Activated CD8-positive, alpha-beta memory T cell treated with anti-CD3 and anti-CD28 coated beads, Interleukin-2, amount 10 ng/mL, durations not matched to agents 7 days and 5 days (primary cell): Measurements from ENCODE around the gene AMBN. TPM values are rescaled to one million over a fixed set of nuclear protein-coding genes. Genes with fewer than 3 reads are reported as not detected.
A peak's percentile ranks its signal among the peaks of the same experiment; 100 is the strongest.
"Not testable (repeated sequence)": the region's sequence is repeated elsewhere in the genome, so short reads cannot be mapped to it uniquely, and the experiment has no call there.

Source experiments
- ATAC-seq: fragments of 150-1000 bp; cut with Tn5 transposase; one replicate; pipeline ENCODE4 v1.10.0; 2021; ENCODE audit warnings: moderate library complexity
- CTCF ChIA-PET: fragments of 350-600 bp; sonication (Branson Sonifier 250); formaldehyde crosslinking; loops from one replicate; lab custom pipeline; 2021; ENCODE audit warnings: antibody characterized with exemption; lab: Charles Lee
- DNase-seq: peaks from one replicate; pipeline ENCODE4 v3.0.0-alpha.2; 2020
- H3K27ac Mint-ChIP-seq: one replicate; pipeline ENCODE4 v1.8.0; 2021; ENCODE audit warnings: mild to moderate bottlenecking, mixed read lengths
- H3K27me3 Mint-ChIP-seq: one replicate; pipeline ENCODE4 v1.8.0; 2021; ENCODE audit warnings: mixed read lengths
- H3K36me3 Mint-ChIP-seq: one replicate; pipeline ENCODE4 v1.8.0; 2021; ENCODE audit warnings: mild to moderate bottlenecking, mixed read lengths
- H3K4me1 Mint-ChIP-seq: one replicate; pipeline ENCODE4 v1.8.0; 2021; ENCODE audit warnings: mixed read lengths
- H3K4me3 Mint-ChIP-seq: one replicate; pipeline ENCODE4 v1.8.0; 2021; ENCODE audit warnings: mild to moderate bottlenecking, moderate library complexity, mixed read lengths
- H3K9me3 Mint-ChIP-seq: one replicate; pipeline ENCODE4 v1.8.0; 2022; ENCODE audit warnings: low read depth, mixed read lengths
- total RNA-seq, 2 experiments: library from RNA; stranded (reverse); gene quantifications; one replicate each; pipeline ENCODE4 v1.2.3, GENCODE V29; 2021

AMBN gene
- total RNA-seq, 2 experiments from 2014 or later = not detected

DNA sequence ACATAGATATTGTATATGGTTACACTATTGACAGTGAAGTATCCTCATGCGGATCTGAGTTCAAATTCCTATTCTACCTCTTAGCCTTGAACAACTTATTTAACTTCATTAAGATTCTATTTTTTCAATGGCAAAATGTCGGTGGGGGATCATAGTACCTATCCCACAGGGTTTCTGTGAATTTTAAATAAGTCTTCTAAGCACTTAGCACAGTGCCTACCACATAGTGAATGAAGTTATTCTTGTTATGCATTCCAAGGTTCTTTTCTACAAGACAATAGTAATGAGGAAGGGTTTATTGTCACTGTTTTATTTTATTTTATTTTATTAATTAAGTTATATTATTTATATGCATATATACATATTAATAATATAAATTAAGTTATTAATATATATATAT, 27.7 kb downstream of the AMBN start:
- Mint-ChIP-seq H3K4me3 (no peak overlapping the region), H3K4me1 (no peaks in the 10 kb centered on the region), H3K36me3 (no peaks in the 10 kb centered on the region), H3K27me3 (no peaks in the 10 kb centered on the region), H3K27ac (no peak overlapping the region), H3K9me3 (no peaks in the 10 kb centered on the region)
- CTCF ChIA-PET = no interaction called here
- DNase-seq = no peak
- no peak for ATAC-seq

DNA sequence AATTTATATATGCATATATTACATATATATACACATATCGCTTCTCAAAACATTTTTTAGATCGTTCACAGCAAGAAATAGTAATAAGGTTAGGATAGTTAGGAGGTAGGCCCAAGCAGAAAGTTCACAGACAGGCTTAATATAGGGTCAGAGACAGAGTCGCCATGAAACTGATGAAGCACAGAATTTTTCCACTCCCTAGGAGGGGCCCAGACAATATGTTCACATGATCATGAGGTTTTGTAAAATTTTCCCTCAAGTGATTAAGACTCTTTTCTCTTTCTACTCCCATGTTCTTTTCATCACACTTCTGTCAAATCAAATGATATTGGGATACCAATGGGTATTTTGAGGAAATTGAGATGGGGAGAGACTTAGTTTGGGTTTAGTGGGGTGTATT, 31.3 kb downstream of the AMBN start:
- CTCF ChIA-PET = no interaction called here
- Mint-ChIP-seq H3K4me1 (no peaks in the 10 kb centered on the region), H3K27ac (no peak overlapping the region), H3K4me3 (no peak overlapping the region), H3K27me3 (no peaks in the 10 kb centered on the region), H3K36me3 (no peaks in the 10 kb centered on the region), H3K9me3 (no peaks in the 10 kb centered on the region)
- peak; percentile 52 for ATAC-seq
- DNase-seq = no peak

DNA sequence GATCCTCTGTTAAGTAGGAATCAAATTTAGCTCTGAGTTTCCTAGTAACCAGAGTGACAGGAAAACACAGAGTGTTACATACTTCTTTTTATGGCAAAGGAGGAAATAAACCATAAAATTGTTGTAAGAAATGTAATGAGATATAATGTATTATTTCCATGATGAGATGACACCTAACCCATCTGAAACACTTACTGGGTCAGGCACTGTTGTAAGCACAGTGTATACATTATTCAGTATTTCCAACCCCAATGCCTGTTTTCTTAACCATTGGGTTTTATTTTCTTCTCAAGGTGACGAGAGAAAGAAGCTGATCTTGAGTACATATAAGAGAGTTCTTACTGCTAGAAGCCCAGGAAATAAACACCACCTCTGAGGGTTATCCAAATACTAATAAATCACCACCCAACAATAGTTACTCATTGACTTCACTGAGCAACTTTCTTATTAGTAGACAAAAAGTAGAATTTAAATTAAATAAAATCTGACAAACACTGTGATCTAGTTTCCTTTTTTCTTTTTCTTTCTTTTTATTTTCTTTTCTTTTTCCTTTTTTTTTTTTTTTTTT, 32.3 kb downstream of the AMBN start:
- CTCF ChIA-PET = interaction anchor here (1.3 to 1.8 kb wide), 2 partner anchors 28 to 215 kb away, joined by 3 to 9 read pairs; partner anchors contain the start of gene GRSF1
- Mint-ChIP-seq H3K9me3 (no peaks in the 10 kb centered on the region), H3K36me3 (no peaks in the 10 kb centered on the region), H3K27ac (no peak overlapping the region), H3K4me1 (peaks cover 2% of the 10 kb centered on the region), H3K27me3 (no peaks in the 10 kb centered on the region), H3K4me3 (no peak overlapping the region)
- ATAC-seq (peak; percentile 71), DNase-seq (no peak)

DNA sequence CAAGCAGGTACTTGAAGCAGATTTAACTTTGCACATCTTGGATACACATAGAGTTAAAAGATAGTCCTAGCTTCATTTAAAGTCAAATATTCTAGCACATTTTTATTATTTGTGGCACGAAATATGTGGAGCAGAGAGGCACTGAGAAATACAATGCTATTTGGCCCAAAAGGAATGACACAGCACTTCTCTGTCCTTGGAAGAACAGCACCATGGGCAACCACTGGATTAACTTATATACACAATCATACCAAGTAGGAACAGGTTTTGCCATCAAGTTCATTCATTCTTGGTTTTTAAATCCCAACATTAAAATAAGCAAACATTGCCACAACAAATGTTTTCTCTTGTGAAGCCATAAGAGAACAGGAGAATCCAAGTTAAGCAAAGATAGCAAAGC, 35.6 kb downstream of the AMBN start:
- no peak overlapping the region for H3K4me3 Mint-ChIP-seq
- ATAC-seq = no peak
- H3K27ac Mint-ChIP-seq = no peak overlapping the region
- no peaks in the 10 kb centered on the region for H3K9me3 Mint-ChIP-seq
- H3K4me1 Mint-ChIP-seq = peaks cover 5% of the 10 kb centered on the region
- CTCF ChIA-PET = interaction anchor here (1.7 kb wide), 1 partner anchor 10 kb away, joined by 5 read pairs; no protein-coding TSS in a partner anchor
- DNase-seq = no peak
- H3K36me3 Mint-ChIP-seq = no peaks in the 10 kb centered on the region
- H3K27me3 Mint-ChIP-seq = peaks cover 4% of the 10 kb centered on the region

DNA sequence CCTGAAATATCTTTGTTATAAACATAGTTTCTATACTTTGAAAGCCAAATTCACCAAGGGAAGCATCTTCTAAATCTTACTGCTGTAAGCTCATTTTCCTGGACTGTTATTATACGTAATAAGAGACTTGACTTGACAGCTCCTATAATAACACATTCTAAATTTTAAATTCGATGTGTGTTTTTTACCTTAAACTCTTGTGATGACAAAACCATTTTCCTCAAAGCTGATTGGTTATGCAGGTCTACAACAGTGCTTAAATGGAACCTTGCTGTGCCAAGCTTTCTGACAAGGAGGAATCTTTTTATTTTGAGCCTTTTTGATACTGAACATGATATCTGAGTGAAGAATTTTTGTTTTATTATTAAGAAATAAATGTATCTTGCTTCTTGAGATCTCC, 36.4 kb downstream of the AMBN start, which contains the start of gene ENAM:
ENAM (plus strand) TSS at position 301 of the 400 bp plus-strand sequence. CDS start 757 bp downstream, outside the sequence.
- ATAC-seq (no peak), DNase-seq (no peak)
- Mint-ChIP-seq H3K4me3 (no peak within 1 kb of the TSS), H3K4me1 (peaks cover 5% of the 10 kb centered on the region), H3K27ac (no peak within 1 kb of the TSS), H3K9me3 (no peaks in the 10 kb centered on the region), H3K27me3 (peaks cover 7% of the 10 kb centered on the region), H3K36me3 (no peaks in the 10 kb centered on the region)
- CTCF ChIA-PET = interaction anchor here (1.7 kb wide), 1 partner anchor 9 kb away, joined by 5 read pairs; no protein-coding TSS in a partner anchor

DNA sequence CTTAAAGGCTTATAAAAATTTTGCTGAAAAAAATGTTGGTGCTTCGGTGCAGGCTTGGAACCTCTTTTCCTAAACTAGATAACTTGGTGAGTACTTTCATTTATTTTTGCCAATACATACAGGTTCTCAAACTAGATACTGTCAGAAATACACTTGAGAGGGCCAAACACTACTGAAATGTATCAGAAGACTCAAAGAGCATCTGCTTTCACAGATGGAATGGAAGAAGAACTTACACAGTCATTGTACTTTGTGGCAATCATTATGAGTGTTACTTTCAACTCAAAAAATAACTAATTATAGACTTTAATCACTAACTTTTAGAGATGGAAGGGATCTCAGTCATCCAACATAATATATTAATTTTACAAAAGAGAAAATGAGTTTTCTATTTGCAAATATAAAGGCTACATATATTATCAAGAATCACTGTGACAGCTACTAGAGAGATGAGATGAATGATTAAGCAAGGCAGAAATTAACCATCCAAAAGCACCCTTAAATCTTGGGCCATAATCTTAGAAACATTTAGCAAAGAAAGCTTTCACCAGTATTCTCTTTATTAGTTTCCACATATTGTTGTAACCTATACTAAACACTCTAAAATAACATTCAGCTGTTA, 37.5 kb downstream of the AMBN start:
- DNase-seq = no peak
- no peak overlapping the region for H3K4me3 Mint-ChIP-seq
- no peaks in the 10 kb centered on the region for H3K9me3 Mint-ChIP-seq
- peaks cover 6% of the 10 kb centered on the region for H3K4me1 Mint-ChIP-seq
- peaks cover 7% of the 10 kb centered on the region for H3K27me3 Mint-ChIP-seq
- CTCF ChIA-PET = no interaction called here
- ATAC-seq = no peak
- no peak overlapping the region for H3K27ac Mint-ChIP-seq
- H3K36me3 Mint-ChIP-seq = no peaks in the 10 kb centered on the region

DNA sequence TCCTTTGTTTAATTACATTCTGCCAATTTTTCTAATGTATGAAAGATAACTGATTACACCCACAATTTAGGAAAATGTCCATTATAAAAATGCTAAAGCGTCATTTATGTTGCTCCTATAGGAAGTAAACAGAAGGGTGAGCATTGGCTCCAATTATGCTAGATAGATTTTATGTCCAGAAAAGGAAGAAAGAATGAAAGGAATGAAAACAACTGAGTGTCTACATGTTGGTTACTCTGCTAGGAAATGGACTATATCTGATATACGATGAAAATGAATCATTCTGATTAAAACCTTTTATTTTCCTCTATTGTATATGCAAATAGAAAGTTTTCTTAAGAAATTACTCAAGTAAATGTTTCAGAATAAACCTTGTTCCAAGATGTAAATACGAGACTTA, 38.1 kb downstream of the AMBN start:
- H3K36me3 Mint-ChIP-seq = no peaks in the 10 kb centered on the region
- H3K27me3 Mint-ChIP-seq = peaks cover 7% of the 10 kb centered on the region
- no peak for ATAC-seq
- no peak for DNase-seq
- no peaks in the 10 kb centered on the region for H3K9me3 Mint-ChIP-seq
- H3K27ac Mint-ChIP-seq = no peak overlapping the region
- CTCF ChIA-PET = no interaction called here
- H3K4me1 Mint-ChIP-seq = peaks cover 6% of the 10 kb centered on the region
- H3K4me3 Mint-ChIP-seq = no peak overlapping the region

DNA sequence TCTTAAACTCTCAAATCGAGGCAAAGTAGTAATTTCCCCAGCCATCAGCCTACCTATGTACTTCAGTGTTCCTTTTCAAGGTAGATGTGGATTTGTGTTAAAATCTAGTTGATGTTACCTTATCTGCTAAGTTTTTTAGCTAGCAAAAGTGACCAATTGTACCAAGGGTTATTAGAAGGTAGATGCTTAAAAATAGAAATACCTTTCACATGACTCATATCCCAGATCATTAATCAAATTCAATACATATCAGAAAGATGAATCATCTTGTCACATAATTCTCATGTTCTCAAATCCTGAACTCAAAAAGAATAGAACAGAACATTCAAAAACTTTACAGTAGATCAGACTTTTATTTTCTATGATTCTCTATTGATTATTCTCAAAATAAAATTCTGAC, 40.0 kb downstream of the AMBN start:
- DNase-seq (no peak), ATAC-seq (no peak)
- Mint-ChIP-seq H3K4me1 (peaks cover 6% of the 10 kb centered on the region), H3K4me3 (no peak overlapping the region), H3K27ac (no peak overlapping the region), H3K27me3 (peaks cover 7% of the 10 kb centered on the region), H3K9me3 (no peaks in the 10 kb centered on the region), H3K36me3 (no peaks in the 10 kb centered on the region)
- CTCF ChIA-PET = no interaction called here

DNA sequence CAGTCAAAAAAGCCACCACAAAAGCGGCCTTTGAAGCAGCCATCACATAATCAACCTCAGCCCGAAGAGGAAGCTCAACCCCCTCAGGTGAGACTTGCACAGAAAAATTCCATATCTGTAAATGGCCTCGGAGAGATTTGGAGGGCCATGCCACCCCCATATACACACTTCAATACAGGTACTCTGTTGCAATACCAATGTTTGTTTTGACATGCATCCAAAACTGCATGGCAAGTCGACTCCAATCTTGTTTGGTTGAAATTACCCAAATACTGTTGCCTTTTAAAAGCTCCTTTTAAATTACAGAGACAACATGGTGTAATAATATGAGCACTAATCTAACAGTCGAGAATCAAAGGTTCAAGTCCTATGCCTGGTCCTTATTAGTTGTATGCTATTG, 42.4 kb downstream of the AMBN start:
- Mint-ChIP-seq H3K4me3 (no peak overlapping the region), H3K9me3 (no peaks in the 10 kb centered on the region), H3K27me3 (peaks cover 12% of the 10 kb centered on the region), H3K36me3 (no peaks in the 10 kb centered on the region), H3K4me1 (peaks cover 2% of the 10 kb centered on the region), H3K27ac (no peak overlapping the region)
- no peak for DNase-seq
- CTCF ChIA-PET = no interaction called here
- ATAC-seq = no peak

DNA sequence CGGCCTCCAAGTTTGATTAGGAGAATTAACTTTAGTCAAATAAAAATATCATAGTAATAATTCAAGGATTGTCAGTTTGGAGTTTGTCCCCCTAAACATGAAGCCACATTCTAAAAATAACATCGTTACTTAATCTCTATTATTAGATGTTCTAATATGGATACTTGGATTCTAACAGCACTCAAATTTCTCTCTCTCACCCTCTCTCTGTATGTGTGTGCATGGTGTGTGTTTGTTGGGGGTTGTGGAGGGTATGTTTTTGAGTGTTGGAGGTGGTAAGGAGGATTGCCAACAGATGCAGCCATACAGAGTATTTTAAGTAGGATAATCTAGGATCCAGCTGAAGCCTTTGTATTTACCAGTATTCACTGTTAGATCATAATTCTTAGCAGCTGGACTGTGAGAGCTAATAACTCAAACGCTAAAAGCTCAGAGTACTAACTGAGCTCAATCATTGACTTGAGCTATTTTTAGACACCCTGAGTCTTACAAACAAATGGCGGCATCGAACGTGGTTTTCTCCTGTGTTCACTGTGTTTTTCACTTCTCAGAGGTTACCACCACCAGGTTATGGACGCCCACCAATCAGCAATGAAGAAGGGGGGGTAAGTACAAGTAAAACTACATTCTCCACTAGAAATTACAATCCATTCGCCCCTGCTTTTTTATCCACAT, 45.3 kb downstream of the AMBN start:
- H3K27ac Mint-ChIP-seq = no peak overlapping the region
- ATAC-seq (no peak), DNase-seq (no peak)
- H3K9me3 Mint-ChIP-seq = no peaks in the 10 kb centered on the region
- CTCF ChIA-PET = interaction anchor here (1.8 to 2.2 kb wide), 2 partner anchors 9 to 15 kb away, joined by 5 to 7 read pairs; partner anchors contain the start of gene ENAM
- peaks cover 5% of the 10 kb centered on the region for H3K4me1 Mint-ChIP-seq
- H3K4me3 Mint-ChIP-seq = no peak overlapping the region
- H3K36me3 Mint-ChIP-seq = no peaks in the 10 kb centered on the region
- peaks cover 12% of the 10 kb centered on the region for H3K27me3 Mint-ChIP-seq

DNA sequence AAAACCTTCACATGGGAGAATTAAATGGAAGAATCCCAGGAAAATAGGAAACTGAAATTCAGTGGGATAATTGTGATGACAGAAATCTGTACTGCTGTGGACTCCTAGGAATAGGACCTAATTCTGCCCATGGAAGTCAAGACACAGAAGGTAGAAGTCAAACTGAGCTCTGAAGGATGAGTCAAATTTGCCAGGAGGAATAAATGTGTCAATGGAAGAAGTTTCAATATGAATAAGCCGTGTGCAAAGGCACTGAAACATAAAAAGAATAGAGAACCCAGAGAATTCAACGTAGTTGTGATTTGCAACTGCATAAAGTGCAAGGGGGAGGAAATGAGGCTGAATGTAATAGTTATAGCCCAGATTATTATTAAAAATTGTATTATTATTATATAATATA, 48.1 kb downstream of the AMBN start:
- ATAC-seq = peak; percentile 27
- Mint-ChIP-seq H3K9me3 (no peaks in the 10 kb centered on the region), H3K4me3 (no peak overlapping the region), H3K36me3 (no peaks in the 10 kb centered on the region), H3K27me3 (peaks cover 8% of the 10 kb centered on the region), H3K27ac (no peak overlapping the region), H3K4me1 (peaks cover 3% of the 10 kb centered on the region)
- CTCF ChIA-PET = interaction anchor here (0.7 kb wide), 1 partner anchor 99 kb away, joined by 3 read pairs; no protein-coding TSS in a partner anchor
- no peak for DNase-seq

DNA sequence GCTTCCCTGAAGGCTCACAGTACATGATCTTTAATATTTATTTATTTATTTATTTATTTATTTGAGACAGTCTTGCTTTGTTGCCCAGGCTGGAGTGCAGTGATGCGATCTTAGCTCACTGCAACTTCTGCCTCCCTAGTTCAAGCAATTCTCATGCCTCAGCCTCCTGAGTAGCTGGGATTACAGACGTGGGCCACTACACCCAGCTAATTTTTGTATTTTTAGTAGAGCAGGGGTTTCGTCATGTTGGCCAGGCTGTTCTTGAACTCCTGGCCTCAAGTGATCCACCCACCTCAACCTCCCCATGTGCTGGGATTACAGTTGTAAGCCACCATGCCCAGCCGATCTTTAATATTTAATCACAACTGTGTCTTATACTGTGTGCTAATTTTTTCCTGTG, 58.7 kb downstream of the AMBN start:
- ATAC-seq, DNase-seq, H3K9me3 Mint-ChIP-seq, CTCF ChIA-PET, H3K27ac Mint-ChIP-seq, H3K36me3 Mint-ChIP-seq, H3K4me3 Mint-ChIP-seq: not testable (repeated sequence)
- H3K27me3 Mint-ChIP-seq = peaks cover 11% of the 10 kb centered on the region
- peaks cover 11% of the 10 kb centered on the region for H3K4me1 Mint-ChIP-seq

DNA sequence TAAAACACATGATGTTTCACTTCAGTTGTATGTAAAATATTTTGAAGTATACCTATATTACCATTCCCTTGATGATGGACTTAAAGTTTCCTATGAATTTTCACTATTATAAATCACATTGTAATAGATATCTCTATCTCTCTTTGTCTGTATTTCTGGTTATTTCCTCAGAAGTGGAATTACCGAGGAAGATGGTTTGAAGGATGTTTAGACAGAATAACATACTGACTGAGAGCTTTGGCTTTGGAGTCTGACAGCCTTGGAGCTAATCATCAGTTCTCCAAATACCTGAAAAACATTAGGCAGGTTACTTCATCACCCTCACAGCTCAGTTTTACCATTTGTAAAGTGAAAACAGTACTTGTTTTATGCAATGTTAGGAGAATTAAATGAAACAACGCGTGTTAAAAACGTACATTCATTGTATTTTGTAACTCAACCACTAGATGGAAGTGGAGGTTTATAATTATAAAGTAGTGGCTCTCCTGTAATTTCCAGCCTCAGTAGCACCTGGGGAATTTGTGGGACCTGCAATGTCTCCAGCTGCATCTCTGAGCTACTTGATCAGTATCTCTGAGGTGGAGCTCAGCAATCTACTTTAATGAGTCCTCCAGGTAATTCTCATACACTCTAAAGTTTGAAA, 59.9 kb downstream of the AMBN start:
- Mint-ChIP-seq H3K27ac (no peak overlapping the region), H3K9me3 (no peaks in the 10 kb centered on the region), H3K4me1 (peaks cover 11% of the 10 kb centered on the region), H3K4me3 (no peak overlapping the region), H3K36me3 (no peaks in the 10 kb centered on the region), H3K27me3 (peaks cover 11% of the 10 kb centered on the region)
- ATAC-seq (peak; percentile 61), DNase-seq (no peak)
- CTCF ChIA-PET = interaction anchor here (0.6 to 1.5 kb wide), 20 partner anchors 8 to 532 kb away, joined by 3 to 9 read pairs (median 4); partner anchors contain the start of genes DCK and MOB1B
